Prostate gland (tissue), 2 donors: ENCODE measurements around the gene SLC33A1. TPM values are rescaled to one million over a fixed set of nuclear protein-coding genes. Genes with fewer than 3 reads are reported as not detected.

ENCODE experiments used
- DNase-seq: peaks from one replicate; pipeline ENCODE4 v3.0.0-alpha.2; 2019; ENCODE audit warnings: low spot score
- H3K27ac ChIP-seq, 2 donors: fragments of 200-600 bp; sonication (generic); 2 replicates each; pipeline ENCODE4 v1.5.1; 2017 to 2019
- H3K27me3 ChIP-seq: fragments of 200-600 bp; sonication (generic); replicated peaks from 2 replicates; pipeline ENCODE4 v1.5.1; 2019; ENCODE audit not compliant: insufficient read depth
- H3K36me3 ChIP-seq, 2 donors: fragments of 200-600 bp; sonication (generic); 1 replicate in 1 of 2; 2 replicates in 1 of 2; pipeline versions ENCODE4 v1.5.1 to v1.8.1; 2017 to 2019
- H3K4me1 ChIP-seq: fragments of 200-600 bp; sonication (generic); replicated peaks from 2 replicates; pipeline ENCODE4 v1.5.1; 2019
- H3K4me3 ChIP-seq, 2 donors: fragments of 200-600 bp; sonication (generic); 2 replicates each; pipeline ENCODE4 v1.5.1; 2017 to 2019
- H3K9me3 ChIP-seq: fragments of 200-600 bp; sonication (generic); 2 replicates; pipeline ENCODE4 v1.5.1; 2017
- CTCF ChIP-seq, 4 experiments: fragments of 200-600 bp in 2 of 4; fragments of 450-650 bp in 2 of 4; sonication (generic) in 2 of 4; IDR thresholded peaks; 1 replicate in 3 of 4; 2 replicates in 1 of 4; pipeline ENCODE4 v1.5.1; 2016 to 2019; ENCODE audit warnings: antibody characterized with exemption in 4 of 4, mild to moderate bottlenecking in 2 of 4, moderate library complexity in 2 of 4
- POLR2A ChIP-seq: fragments of 450-650 bp; IDR thresholded peaks from one replicate; pipeline ENCODE4 v1.6.1; 2016; ENCODE audit warnings: antibody characterized with exemption, mild to moderate bottlenecking
- POLR2AphosphoS5 ChIP-seq: sonication (generic); formaldehyde crosslinking; IDR thresholded peaks from one replicate; pipeline ENCODE4 v1.6.1; 2017; ENCODE audit warnings: antibody characterized with exemption
- WGBS: methylation state at CpG from one replicate; pipeline ENCODE4 v1.1.5; 2018; 5-methylcytosine and 5-hydroxymethylcytosine counted together
- intact Hi-C: fragments of 100-400 bp; cut with DNase I; formaldehyde crosslinking; loops from one replicate; pipeline ENCODE4 v1.14.2; 2022
- total RNA-seq, 2 donors: library from RNA; depleted of rRNA; stranded (reverse); fragments of >200 nt; gene quantifications; one replicate each; pipeline ENCODE4 v1.1.0, GENCODE V29; 2016

Gene SLC33A1
- total RNA-seq, 2 donors from 2014 or later, result 43.4 to 43.9 TPM

DNA sequence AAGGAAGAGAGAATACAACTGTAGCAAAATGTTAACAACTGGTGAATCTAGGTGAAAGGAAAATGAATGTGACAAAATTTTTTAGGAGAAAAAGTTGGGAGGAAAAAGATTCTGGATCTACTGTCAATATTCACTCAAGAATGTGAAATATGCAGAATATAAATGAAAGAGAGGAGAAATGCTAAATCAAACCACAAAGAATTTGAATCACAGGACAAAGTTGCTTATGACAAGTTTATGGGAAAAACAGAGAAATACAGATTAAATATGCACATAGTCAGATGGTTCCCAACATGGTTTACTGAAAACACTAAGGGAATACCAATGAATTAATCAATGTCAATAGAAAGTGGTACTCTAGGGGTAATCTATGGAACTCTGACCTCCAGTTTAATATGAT lies 75.8 kb downstream of the SLC33A1 start:
- TF ChIP-seq CTCF (IDR thresholded peaks at IDR 0.05), result no peak
- no peak for TF ChIP-seq POLR2AphosphoS5
- no peak for TF ChIP-seq POLR2A
- Histone ChIP-seq H3K36me3 (no peaks in the 10 kb centered on the region), H3K27ac (no peak overlapping the region), H3K4me3 (no peak overlapping the region), H3K4me1 (no peaks in the 10 kb centered on the region), H3K27me3 (no peaks in the 10 kb centered on the region), H3K9me3 (no peaks in the 10 kb centered on the region)
- DNase-seq, result no peak
- intact Hi-C loops, result no loop called here

DNA sequence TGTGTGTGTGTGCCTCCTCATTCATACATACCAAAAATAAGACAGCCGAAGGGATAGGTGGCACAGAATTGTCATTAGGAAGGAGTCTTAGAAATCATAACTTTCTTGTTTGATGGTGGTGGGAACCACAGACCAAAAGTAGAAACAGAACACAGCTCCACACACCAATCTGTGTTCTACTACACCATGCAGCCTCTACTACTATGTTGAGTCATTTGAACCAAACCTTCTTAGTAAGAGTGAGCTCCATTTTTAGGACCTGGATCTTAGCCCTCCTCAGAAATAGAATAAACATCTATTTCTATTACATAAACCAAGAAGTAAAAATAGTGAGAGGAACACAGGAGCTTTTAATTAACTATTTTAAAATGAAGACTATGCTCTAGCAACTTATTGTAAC lies 81.4 kb downstream of the SLC33A1 start:
- no peak overlapping the region for H3K27ac ChIP-seq

GRCh38 chr3:155771126-155771525 lies 83.1 kb downstream of the SLC33A1 start:
- no peak overlapping the region for H3K4me3 ChIP-seq
- TF ChIP-seq CTCF (IDR thresholded peaks at IDR 0.05), result no peak
- TF ChIP-seq POLR2AphosphoS5, result no peak
- TF ChIP-seq POLR2A, result no peak
- intact Hi-C loops, result no loop called here
- no peak for DNase-seq
- WGBS, result 96% methylated on average over 6 of the region's 6 CpGs
- H3K9me3 ChIP-seq, result no peaks in the 10 kb centered on the region
- H3K4me1 ChIP-seq, result no peaks in the 10 kb centered on the region
- H3K27me3 ChIP-seq, result no peaks in the 10 kb centered on the region
- no peak overlapping the region for H3K27ac ChIP-seq
- no peaks in the 10 kb centered on the region for H3K36me3 ChIP-seq

More for the DNA sequence above, 81.4 kb downstream of the SLC33A1 start:
- H3K4me1 ChIP-seq, result no peaks in the 10 kb centered on the region
- WGBS, result 100% methylated on average over 1 of the region's 1 CpG
- intact Hi-C loops, result no loop called here
- no peak for TF ChIP-seq CTCF (IDR thresholded peaks at IDR 0.05)
- TF ChIP-seq POLR2A, result no peak
- TF ChIP-seq POLR2AphosphoS5, result no peak
- H3K36me3 ChIP-seq, result no peaks in the 10 kb centered on the region
- DNase-seq, result no peak
- no peak overlapping the region for H3K4me3 ChIP-seq
- H3K27me3 ChIP-seq, result no peaks in the 10 kb centered on the region
- H3K9me3 ChIP-seq, result no peaks in the 10 kb centered on the region

Other genes with a start within 250 kb of the SLC33A1 start
- 10 to 100 TPM in 1 of 2 donors, under 1 TPM in 1; 0.64 to 12.2 TPM for gene PLCH1, start 109.4 kb downstream of the SLC33A1 start, total RNA-seq
- gene C3orf33, start 48.1 kb downstream of the SLC33A1 start, total RNA-seq, result 1 to 10 TPM; 4.9 to 7.6 TPM
- 10 to 100 TPM; 24.7 to 51.0 TPM for gene GMPS, start 16.2 kb upstream of the SLC33A1 start, total RNA-seq